HG03108 (cell line): Measurements from ENCODE around the gene CCDC196.
A peak's percentile ranks its signal among the peaks of the same experiment; 100 is the strongest.
"Not testable (repeated sequence)": the region's sequence is repeated elsewhere in the genome, so short reads cannot be mapped to it uniquely, and the experiment has no call there.

Experiments used
- ATAC-seq: cut with Tn5 transposase; IDR thresholded peaks from one replicate; pipeline ENCODE4 v1.9.1; 2021; ENCODE audit warnings: moderate library complexity; ENCODE audit not compliant: unreplicated experiment

CCDC196 gene

DNA sequence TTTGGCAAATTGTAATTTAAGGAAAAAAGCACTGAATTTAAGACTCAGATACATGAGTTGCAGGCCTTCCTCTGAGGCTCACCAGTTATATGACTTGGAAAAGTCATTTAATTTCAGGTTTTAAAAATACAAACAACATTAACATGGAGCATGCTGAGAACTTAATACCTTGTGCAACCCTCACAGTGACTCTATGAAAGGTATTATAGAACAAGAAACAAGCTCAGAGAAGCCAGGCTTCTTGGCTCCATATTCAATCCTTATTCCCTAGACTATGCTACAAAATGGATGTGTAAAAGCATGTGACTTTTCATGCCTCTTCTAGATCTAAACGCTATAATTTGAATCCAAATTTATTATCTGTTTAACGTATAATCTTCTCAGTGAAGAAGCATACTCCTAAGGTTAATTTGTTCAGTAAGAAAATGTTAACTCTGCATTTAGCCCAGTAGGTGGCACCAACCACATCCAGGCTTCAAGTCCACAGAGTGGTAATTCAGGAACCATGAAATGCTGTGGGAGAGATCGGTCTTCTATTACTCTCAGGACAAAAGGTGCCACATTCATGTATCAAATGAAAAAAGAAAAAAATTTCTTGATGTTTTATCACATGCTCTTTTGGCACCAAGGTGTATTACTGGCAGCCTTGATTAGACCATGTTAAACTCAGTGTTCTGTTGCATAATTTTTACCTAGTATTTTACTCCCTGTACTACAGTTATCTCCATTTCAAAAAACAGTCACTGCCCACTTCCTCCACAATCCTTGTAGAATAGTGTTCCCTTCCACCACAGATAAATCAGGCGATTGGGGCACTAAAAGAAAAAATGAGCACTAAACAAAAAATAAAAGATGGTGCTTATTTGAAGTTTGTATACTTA, 9.3 kb downstream of the CCDC196 start:
- no peak for ATAC-seq

DNA sequence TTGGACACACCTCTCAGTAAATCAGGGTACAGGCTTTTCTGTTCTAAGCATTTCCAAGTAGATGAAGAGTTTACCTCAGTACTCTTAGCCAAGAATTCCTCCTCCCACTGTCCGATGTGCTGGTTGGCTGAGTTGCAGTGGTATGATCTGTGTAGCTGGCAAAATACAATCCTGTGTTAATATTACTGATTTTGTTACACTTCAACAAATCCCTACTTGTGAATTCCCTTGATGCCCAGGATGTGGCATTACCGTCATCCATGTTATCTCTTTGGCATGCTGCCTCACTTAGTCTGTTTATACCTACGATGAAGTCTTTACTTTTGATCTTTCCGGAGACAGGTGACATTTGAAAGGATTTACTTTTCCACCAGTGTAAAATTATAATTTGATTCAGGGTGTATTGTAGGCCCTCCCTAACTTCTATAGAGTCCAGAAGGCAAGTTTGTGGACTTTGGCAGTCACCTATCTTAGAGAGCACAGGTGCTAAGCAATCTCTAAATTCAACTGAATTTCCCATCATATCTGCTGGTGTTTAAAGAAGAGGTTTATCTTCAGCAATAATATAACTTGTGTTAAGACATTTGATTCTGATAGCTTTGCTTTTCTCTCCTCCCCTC, 10.1 kb downstream of the CCDC196 start:
- ATAC-seq, result no peak

- ATAC-seq, result no peak
These were observed 10.7 kb downstream of the CCDC196 start for GRCh38 chr14:66496911-66497310.

DNA sequence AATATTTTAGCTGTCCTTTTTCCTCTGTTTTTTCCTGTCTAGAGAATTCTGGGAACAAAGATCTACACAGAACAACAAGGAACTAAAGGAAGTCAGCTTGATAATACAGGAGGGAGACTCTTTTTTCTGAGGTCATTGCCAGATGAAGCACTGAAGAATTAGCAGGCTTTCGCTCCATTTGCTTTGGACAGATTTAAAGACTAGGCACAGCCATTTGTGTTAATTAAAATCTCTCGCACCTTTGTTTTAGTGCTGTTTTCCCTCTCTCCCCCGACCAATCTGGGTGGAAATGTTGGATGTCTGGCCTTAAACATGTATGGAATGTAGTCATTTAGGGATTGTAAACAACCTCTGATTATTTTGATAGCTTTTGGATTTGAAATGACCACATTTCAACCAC, 12.1 kb downstream of the CCDC196 start:
- no peak for ATAC-seq

DNA sequence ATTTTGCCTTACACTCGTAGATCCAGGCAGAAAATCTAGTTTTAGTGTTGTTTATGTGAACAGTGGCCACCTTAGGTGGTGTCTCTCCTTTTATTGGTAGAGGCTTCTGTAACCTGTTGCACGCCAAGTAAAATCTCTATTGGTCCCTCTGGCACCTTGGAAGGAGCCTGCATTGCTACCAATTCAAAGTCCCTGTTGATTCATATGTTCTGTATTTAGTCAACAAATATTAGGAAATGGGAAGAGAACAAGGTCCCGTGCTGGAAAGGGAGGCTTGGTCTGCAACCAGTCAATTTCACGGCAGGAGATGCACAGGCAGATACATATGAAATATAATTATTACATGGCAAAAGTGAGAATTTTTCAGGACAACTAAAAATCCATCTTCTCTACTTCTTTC, 15.4 kb downstream of the CCDC196 start:
- ATAC-seq, result no peak

- not testable (repeated sequence) for ATAC-seq
These were observed 16.7 kb downstream of the CCDC196 start for GRCh38 chr14:66502836-66503235.

DNA sequence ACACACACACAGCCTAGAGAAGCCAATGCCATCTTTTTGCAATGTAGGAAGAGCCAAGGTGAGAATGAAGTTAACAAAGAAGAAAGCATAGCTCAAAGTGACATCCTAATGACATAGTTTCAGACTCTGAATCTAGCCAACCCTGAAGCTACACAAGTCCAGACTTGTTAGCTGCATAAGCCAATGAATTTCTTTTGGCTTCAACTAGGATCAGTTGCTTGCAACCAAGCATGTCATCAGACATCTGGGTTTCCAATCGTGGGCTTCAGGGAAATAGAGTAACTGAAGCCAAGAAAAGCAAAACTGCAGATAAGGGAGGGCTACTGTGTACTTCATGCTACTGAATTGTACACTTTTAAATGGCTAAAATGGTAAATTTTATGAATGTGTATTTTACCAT, 17.4 kb downstream of the CCDC196 start:
- ATAC-seq, result no peak

DNA sequence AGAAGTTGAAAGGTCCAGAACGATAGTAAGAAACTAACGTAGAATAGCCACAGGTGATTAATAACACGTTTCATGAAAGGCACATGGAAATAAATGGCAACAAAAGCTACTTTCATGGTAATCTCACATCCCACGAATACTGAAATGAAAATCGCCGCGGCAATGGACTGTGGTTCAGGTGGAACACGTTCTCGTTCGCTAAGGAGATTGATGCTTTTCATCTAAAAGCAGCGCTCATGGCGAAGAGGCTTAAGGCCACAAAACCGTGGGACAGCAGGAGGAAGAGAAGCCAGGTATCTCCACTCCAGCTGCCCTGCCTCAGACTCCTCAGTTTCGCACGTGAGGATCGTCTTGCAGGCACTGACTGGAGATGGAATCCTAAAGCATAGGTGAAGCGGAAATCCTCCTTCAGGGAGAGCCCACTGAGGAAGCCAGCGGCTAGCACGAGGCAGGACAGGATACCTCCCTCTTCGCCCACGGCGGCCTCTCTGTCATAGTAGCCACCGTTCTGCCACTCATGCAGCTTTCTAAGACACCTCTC, 21.1 kb downstream of the CCDC196 start:
- no peak for ATAC-seq

DNA sequence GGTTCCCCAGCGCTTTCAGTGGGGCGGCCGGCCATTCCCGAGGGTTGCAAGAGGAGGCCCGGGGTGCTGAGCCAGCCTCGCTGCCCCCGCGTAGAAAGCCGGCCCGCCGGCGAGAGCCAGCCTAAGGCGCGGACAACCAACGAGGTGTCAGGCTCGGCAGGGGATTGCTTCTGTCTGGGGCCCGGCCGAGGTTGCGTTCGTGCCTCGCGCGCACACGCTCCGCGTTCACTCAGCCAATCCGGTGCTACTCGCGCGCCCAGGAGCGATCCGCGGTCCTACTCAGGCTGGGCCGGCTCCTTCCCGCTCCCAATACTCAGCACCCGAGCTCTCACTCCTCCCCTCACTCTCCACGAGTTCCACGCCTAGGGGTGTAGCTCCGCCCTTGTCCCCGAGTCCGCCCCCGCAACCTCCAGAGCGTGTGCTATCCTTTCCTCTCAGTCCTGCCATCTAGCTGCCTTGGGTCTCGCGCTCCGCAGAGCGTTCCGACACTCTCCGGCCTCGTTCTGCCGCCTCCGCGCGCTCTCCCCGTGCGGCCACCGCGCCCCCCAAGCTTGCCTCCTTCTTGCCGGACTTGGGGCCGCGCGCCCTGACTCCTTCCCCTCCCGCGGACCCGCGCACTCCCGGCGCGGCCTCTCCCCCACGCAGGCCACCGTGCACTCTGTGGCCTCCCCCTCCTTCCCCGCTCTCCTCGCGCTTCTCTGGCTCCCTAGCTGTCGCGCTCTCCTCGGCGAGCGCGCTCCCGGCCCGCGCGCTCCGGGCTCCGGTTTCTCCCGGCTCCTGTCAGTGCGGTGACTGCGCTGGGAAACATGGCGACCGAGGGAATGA, 21.8 kb downstream of the CCDC196 start, which contains the start of gene GPHN:
Gene GPHN (plus strand): TSS at position 426 of the 825 bp plus-strand sequence.
- ATAC-seq, result peak; percentile 78

DNA sequence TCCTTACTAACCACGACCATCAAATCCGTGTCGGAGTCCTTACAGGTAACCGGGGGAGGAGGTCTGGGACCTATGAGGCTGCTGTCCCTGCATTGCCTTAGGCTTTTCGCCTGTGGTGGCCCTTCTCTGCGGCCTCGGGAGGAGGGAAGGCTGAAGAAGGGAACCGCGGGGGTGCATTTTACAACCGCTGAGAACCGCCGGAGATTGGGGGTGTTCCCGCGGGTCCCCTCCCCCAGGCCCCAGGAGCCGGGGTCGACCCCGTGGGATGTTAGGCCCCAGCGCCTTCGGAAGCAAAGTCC, 22.3 kb downstream of the CCDC196 start:
- no peak for ATAC-seq

GRCh38 chr14:66508846-66509621, 22.9 kb downstream of the CCDC196 start:
- peak; percentile 29 for ATAC-seq

DNA sequence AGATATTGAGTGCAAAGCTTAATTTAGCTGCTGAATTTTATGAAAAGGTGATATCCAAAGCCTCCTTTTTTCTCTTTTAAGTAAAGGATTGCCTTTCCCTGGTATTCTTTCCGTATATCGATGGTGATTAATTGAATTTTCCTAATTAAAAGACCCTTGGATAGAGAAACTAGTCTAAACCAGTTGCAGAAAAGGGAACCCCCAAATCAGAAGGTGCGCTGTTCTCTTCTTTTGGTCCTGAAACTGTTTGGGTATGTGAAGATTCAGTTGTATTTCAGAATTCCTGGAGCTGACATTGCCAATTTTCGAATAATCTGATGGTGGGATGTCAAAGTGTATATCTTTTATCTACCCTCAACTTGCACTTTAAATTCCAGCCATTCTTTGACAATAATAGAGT, 23.7 kb downstream of the CCDC196 start:
- ATAC-seq, result no peak

- peak; percentile 23 for ATAC-seq
These were observed 25.7 kb downstream of the CCDC196 start for GRCh38 chr14:66511849-66512248.

- ATAC-seq, result no peak
These were observed 28.0 kb downstream of the CCDC196 start for GRCh38 chr14:66514213-66514612.

GRCh38 chr14:66530526-66530925, 44.4 kb downstream of the CCDC196 start:
- no peak for ATAC-seq

- no peak for ATAC-seq
These were observed 52.9 kb downstream of the CCDC196 start for GRCh38 chr14:66539034-66539433.

- no peak for ATAC-seq
These were observed 53.9 kb downstream of the CCDC196 start for GRCh38 chr14:66540038-66540437.

GRCh38 chr14:66541627-66542026, 55.5 kb downstream of the CCDC196 start:
- no peak for ATAC-seq

DNA sequence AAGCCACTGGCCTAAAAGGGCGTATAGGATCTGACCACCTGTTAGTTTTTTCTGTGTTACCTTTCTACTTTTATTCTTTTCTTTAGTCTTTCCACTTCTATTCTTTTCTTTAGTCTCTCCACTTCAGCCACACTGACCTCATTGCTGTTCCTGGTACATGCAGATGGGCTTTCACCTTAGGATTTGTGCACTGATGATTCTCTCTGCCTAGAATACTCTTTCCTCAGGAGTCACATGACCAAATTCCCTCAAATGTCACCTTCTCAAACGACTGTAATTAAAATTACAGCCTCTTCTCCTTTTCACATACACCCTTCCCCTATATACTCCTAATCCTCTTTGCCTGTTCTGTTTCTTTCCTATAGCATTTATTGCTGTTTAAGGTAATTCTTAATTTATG, 57.8 kb downstream of the CCDC196 start:
- no peak for ATAC-seq

DNA sequence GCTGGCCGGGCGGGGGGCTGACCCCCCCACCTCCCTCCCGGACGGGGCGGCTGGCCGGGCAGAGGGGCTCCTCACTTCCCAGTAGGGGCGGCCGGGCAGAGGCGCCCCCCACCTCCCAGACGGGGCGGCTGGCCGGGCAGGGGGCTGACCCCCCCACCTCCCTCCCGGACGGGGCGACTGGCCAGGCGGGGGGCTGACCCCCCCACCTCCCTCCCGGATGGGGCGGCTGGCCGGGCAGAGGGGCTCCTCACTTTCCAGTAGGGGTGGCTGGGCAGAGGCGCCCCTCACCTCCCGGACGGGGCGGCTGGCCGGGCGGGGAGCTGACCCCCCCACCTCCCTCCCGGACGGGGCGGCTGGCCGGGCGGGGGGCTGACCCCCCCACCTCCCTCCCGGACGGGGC, 59.0 kb downstream of the CCDC196 start:
- not testable (repeated sequence) for ATAC-seq

GRCh38 chr14:66545751-66546150, 59.6 kb downstream of the CCDC196 start:
- ATAC-seq, result not testable (repeated sequence)
